ENCODE data around the gene NIN. TPM values are rescaled to one million over a fixed set of nuclear protein-coding genes. Genes with fewer than 3 reads are reported as not detected.
A peak's percentile ranks its signal among the peaks of the same experiment; 100 is the strongest.
"Not testable (repeated sequence)": the region's sequence is repeated elsewhere in the genome, so short reads cannot be mapped to it uniquely, and the experiment has no call there.

The NIN gene
- total RNA-seq, 2 donors from 2014 or later = 46.1 to 60.0 TPM

- no peak overlapping the region for H3K4me3 Mint-ChIP-seq
- no peak for ATAC-seq (replicated peaks in 1 of 2)
- H3K36me3 Mint-ChIP-seq (ENCODE audit: insufficient read depth in 2 of 2) = peaks cover 7 to 11% of the 10 kb centered on the region in 2 donors
- peaks cover 11% of the 10 kb centered on the region for H3K4me1 Mint-ChIP-seq (ENCODE audit: low read depth)
- DNase-seq = no peak
- no peaks in the 10 kb centered on the region for H3K9me3 Mint-ChIP-seq
- H3K27ac Mint-ChIP-seq = no peak overlapping the region
- no peaks in the 10 kb centered on the region for H3K27me3 Mint-ChIP-seq (ENCODE audit: low read depth)
Measured at GRCh38 chr14:50719911-50720759, 110.8 kb downstream of the NIN start.

GRCh38 chr14:50718949-50719348 lies 112.0 kb downstream of the NIN start:
- Mint-ChIP-seq H3K27me3 (ENCODE audit: low read depth) (no peaks in the 10 kb centered on the region), H3K9me3 (no peaks in the 10 kb centered on the region), H3K4me1 (ENCODE audit: low read depth) (no peaks in the 10 kb centered on the region), H3K27ac (no peak overlapping the region), H3K4me3 (no peak overlapping the region), H3K36me3 (ENCODE audit: insufficient read depth in 2 of 2) (peaks cover 3 to 4% of the 10 kb centered on the region in 2 donors)
- ATAC-seq (replicated peaks in 1 of 2) = no peak
- DNase-seq = no peak

GRCh38 chr14:50717811-50718210 lies 113.2 kb downstream of the NIN start:
- Mint-ChIP-seq H3K9me3 (no peaks in the 10 kb centered on the region), H3K4me3 (no peak overlapping the region), H3K27ac (no peak overlapping the region), H3K4me1 (ENCODE audit: low read depth) (no peaks in the 10 kb centered on the region), H3K27me3 (ENCODE audit: low read depth) (peaks cover 10% of the 10 kb centered on the region), H3K36me3 (ENCODE audit: insufficient read depth in 2 of 2) (peaks cover 0 to 4% of the 10 kb centered on the region in 2 donors)
- ATAC-seq (replicated peaks in 1 of 2) = no peak
- DNase-seq = no peak

GRCh38 chr14:50714450-50715073 lies 116.4 kb downstream of the NIN start:
- no peaks in the 10 kb centered on the region for H3K4me1 Mint-ChIP-seq (ENCODE audit: low read depth)
- ATAC-seq (replicated peaks in 1 of 2) = peak; percentile 65 to 69
- no peaks in the 10 kb centered on the region for H3K9me3 Mint-ChIP-seq
- peak in 1 of 2 donors; percentile 12 for DNase-seq
- peaks cover 12% of the 10 kb centered on the region for H3K27me3 Mint-ChIP-seq (ENCODE audit: low read depth)
- H3K27ac Mint-ChIP-seq = no peak overlapping the region
- no peak overlapping the region for H3K4me3 Mint-ChIP-seq
- no peaks in the 10 kb centered on the region for H3K36me3 Mint-ChIP-seq (ENCODE audit: insufficient read depth in 2 of 2)

- no peak for ATAC-seq (replicated peaks in 1 of 2)
- no peaks in the 10 kb centered on the region for H3K9me3 Mint-ChIP-seq
- no peaks in the 10 kb centered on the region for H3K36me3 Mint-ChIP-seq (ENCODE audit: insufficient read depth in 2 of 2)
- no peak overlapping the region for H3K27ac Mint-ChIP-seq
- H3K27me3 Mint-ChIP-seq (ENCODE audit: low read depth) = peaks cover 12% of the 10 kb centered on the region
- H3K4me3 Mint-ChIP-seq = no peak overlapping the region
- H3K4me1 Mint-ChIP-seq (ENCODE audit: low read depth) = no peaks in the 10 kb centered on the region
- DNase-seq = no peak
Measured at GRCh38 chr14:50711043-50711442, 119.9 kb downstream of the NIN start.

GRCh38 chr14:50705026-50705593 lies 125.9 kb downstream of the NIN start:
- no peaks in the 10 kb centered on the region for H3K9me3 Mint-ChIP-seq
- no peaks in the 10 kb centered on the region for H3K4me1 Mint-ChIP-seq (ENCODE audit: low read depth)
- no peaks in the 10 kb centered on the region for H3K36me3 Mint-ChIP-seq (ENCODE audit: insufficient read depth in 2 of 2)
- ATAC-seq (replicated peaks in 1 of 2) (no peak), DNase-seq (no peak)
- H3K27me3 Mint-ChIP-seq (ENCODE audit: low read depth) = peaks cover 12% of the 10 kb centered on the region
- H3K4me3 Mint-ChIP-seq = no peak overlapping the region
- no peak overlapping the region for H3K27ac Mint-ChIP-seq

- H3K27me3 Mint-ChIP-seq (ENCODE audit: low read depth) = peaks cover 16% of the 10 kb centered on the region
- no peaks in the 10 kb centered on the region for H3K9me3 Mint-ChIP-seq
- DNase-seq (no peak), ATAC-seq (replicated peaks in 1 of 2) (no peak)
- H3K4me1 Mint-ChIP-seq (ENCODE audit: low read depth) = no peaks in the 10 kb centered on the region
- peaks cover 0 to 2% of the 10 kb centered on the region in 2 donors for H3K36me3 Mint-ChIP-seq (ENCODE audit: insufficient read depth in 2 of 2)
- no peak overlapping the region for H3K27ac Mint-ChIP-seq
- no peak overlapping the region for H3K4me3 Mint-ChIP-seq
Measured at GRCh38 chr14:50704454-50705010, 126.4 kb downstream of the NIN start.

DNA sequence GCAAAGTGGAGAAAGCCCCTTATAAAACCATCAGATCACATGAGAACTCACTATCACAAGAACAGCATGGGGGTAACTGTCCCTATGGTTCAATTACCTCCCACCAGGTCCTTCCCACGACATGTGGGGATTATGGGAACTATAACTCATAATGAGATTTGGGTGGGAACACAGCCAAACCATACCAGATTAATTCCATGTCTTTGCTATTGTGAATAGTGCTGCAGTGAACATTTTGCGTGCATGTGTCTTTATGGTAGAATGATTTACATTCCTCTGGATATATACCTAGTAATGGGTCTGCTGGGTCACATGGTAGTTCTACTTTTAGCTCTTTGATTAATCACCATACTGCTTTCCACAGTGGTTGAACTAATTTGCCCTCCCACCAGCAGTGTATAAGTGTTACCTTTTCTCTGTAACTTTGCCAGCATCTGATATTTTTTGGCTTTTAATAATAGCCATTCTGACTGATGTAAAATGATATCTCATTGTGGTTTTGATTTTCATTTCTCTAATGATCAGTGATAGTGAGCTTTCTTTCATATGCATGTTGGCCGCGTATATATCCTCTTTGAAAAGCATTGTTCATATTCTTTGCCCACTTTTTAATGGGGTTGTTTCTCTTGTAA lies 133.2 kb downstream of the NIN start:
- H3K4me1 Mint-ChIP-seq (ENCODE audit: low read depth) = no peaks in the 10 kb centered on the region
- ATAC-seq (replicated peaks in 1 of 2) = no peak
- no peak for DNase-seq
- H3K36me3 Mint-ChIP-seq (ENCODE audit: insufficient read depth in 2 of 2) = peaks cover 6 to 11% of the 10 kb centered on the region in 2 donors
- no peak overlapping the region for H3K4me3 Mint-ChIP-seq
- peaks cover 28% of the 10 kb centered on the region for H3K27me3 Mint-ChIP-seq (ENCODE audit: low read depth)
- H3K9me3 Mint-ChIP-seq = peaks cover 7 to 10% of the 10 kb centered on the region in 2 donors
- H3K27ac Mint-ChIP-seq = no peak overlapping the region

DNA sequence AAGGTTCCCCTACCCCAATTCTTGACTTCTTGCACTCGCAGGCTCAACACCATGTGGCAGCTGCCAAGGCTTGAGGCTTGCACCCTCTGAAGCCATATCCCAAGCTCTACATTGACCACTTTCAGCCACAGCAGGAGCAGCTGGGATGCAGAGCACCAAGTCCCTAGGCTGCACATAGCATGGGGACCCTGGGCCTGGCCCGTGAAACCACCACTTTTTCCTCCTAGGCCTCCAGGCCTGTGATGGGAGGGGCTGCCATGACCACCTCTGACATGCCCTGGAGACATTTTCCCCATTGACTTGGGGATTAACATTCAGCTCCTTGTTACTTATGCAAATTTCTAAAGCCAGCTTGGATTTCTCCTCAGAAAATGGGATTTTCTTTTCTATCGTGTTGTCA lies 136.7 kb downstream of the NIN start:
- H3K27ac Mint-ChIP-seq; H3K4me3 Mint-ChIP-seq; H3K4me1 Mint-ChIP-seq (ENCODE audit: low read depth); ATAC-seq (replicated peaks in 1 of 2); DNase-seq: not testable (repeated sequence)
- peaks cover 9 to 13% of the 10 kb centered on the region in 2 donors for H3K9me3 Mint-ChIP-seq
- H3K27me3 Mint-ChIP-seq (ENCODE audit: low read depth) = peaks cover 12% of the 10 kb centered on the region
- H3K36me3 Mint-ChIP-seq (ENCODE audit: insufficient read depth in 2 of 2) = peaks cover 12 to 13% of the 10 kb centered on the region in 2 donors

DNA sequence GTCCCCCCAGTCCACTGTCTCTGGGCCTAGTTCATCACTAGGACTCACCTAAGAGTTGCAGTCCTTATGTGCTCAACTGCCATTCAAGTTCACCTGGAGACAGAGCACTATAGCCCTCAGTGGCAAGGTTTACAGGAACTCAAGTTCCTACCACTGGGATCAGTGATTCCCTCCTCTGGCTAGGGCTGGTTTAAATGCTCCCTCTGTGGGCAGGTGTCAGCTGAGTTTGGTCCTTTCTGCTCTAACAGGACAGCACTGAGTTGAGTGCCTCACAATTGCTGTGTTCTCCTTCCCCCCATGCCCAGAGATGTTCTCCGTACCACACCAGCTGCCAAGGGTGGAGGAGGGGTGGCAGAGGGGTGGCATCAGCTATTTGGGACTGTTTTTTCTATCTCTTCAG lies 142.1 kb downstream of the NIN start:
- H3K4me1 Mint-ChIP-seq (ENCODE audit: low read depth) = no peaks in the 10 kb centered on the region
- no peaks in the 10 kb centered on the region for H3K27me3 Mint-ChIP-seq (ENCODE audit: low read depth)
- no peak for DNase-seq
- peaks cover 7 to 9% of the 10 kb centered on the region in 2 donors for H3K36me3 Mint-ChIP-seq (ENCODE audit: insufficient read depth in 2 of 2)
- no peak overlapping the region for H3K27ac Mint-ChIP-seq
- no peak for ATAC-seq (replicated peaks in 1 of 2)
- peaks cover 5 to 10% of the 10 kb centered on the region in 2 donors for H3K9me3 Mint-ChIP-seq
- no peak overlapping the region for H3K4me3 Mint-ChIP-seq

DNA sequence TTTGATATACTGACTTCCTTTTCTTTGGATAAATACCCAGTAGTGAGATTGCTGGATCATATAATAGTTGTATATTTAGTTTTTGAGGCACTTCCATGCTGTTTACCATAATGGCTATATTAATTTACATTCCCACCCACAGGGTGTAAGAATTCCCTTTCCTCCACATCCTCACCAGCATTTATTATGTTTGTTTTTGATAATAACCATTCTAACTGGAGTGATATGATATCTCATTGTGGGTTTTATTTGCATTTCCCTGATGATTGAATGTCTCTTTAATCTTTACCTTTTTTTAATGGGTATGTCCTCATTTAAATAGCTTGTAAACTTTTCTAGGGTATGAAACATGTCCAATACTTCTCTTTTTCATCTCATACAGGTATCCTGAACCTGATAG lies 151.3 kb downstream of the NIN start:
- no peak overlapping the region for H3K4me3 Mint-ChIP-seq
- ATAC-seq (replicated peaks in 1 of 2) = no peak
- no peaks in the 10 kb centered on the region for H3K27me3 Mint-ChIP-seq (ENCODE audit: low read depth)
- H3K4me1 Mint-ChIP-seq (ENCODE audit: low read depth) = peaks cover 19% of the 10 kb centered on the region
- no peak for DNase-seq
- no peaks in the 10 kb centered on the region for H3K9me3 Mint-ChIP-seq
- no peaks in the 10 kb centered on the region for H3K36me3 Mint-ChIP-seq (ENCODE audit: insufficient read depth in 2 of 2)
- no peak overlapping the region for H3K27ac Mint-ChIP-seq

DNA sequence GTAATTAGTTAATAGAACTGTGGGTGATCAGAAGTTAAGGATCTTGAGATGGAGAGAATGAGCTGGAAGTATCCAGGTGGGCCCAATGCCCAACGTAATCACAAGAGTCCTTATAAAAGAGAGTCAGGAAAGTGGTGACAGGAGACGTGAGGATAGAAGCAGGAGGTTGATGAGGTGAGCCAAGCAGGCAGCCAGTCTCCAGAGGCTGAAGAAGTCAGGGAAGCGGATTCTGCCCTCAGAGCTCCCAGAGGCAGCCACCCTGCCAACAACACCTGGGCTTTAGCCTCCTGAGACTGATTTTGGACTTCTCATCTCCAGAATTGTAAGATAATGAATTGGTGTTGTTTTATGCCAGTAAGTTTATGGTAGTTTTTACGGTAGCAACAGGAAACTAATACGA lies 152.8 kb downstream of the NIN start:
- no peak for ATAC-seq (replicated peaks in 1 of 2)
- Mint-ChIP-seq H3K27me3 (ENCODE audit: low read depth) (no peaks in the 10 kb centered on the region), H3K27ac (no peak overlapping the region), H3K9me3 (no peaks in the 10 kb centered on the region), H3K4me3 (no peak overlapping the region), H3K4me1 (ENCODE audit: low read depth) (peaks cover 19% of the 10 kb centered on the region), H3K36me3 (ENCODE audit: insufficient read depth in 2 of 2) (no peaks in the 10 kb centered on the region)
- no peak for DNase-seq
